A549 treated with AZD9567 at 1 μM for 4 hours (cell line): Measurements from ENCODE around the gene CFAP58. TPM values are rescaled to one million over a fixed set of nuclear protein-coding genes. Genes with fewer than 3 reads are reported as not detected.

ENCODE experiments used
- total RNA-seq: library from RNA; stranded (reverse); fragments of 200-300 nt; extraction: Qiagen RNA extraction; gene quantifications from 5 replicates; pipeline ENCODE4 v1.2.3, GENCODE V29; 2022; ENCODE audit not compliant: insufficient read depth

Gene CFAP58, protein sequence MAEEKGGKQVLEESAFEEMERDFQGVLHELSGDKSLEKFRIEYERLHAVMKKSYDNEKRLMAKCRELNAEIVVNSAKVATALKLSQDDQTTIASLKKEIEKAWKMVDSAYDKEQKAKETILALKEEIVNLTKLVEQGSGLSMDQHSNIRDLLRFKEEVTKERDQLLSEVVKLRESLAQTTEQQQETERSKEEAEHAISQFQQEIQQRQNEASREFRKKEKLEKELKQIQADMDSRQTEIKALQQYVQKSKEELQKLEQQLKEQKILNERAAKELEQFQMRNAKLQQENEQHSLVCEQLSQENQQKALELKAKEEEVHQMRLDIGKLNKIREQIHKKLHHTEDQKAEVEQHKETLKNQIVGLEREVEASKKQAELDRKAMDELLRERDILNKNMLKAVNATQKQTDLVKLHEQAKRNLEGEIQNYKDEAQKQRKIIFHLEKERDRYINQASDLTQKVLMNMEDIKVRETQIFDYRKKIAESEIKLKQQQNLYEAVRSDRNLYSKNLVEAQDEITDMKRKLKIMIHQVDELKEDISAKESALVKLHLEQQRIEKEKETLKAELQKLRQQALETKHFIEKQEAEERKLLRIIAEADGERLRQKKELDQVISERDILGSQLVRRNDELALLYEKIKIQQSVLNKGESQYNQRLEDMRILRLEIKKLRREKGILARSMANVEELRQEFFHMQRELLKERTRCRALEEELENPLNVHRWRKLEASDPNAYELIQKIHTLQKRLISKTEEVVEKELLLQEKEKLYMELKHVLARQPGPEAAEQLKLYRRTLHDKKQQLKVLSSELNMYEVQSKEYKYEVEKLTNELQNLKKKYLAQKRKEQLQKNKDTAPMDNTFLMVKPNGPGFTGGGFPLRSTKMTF
- total RNA-seq, result 0.10 to 0.33 TPM (median 0.12 TPM) in 4 of 5 replicates, not detected in the other

DNA sequence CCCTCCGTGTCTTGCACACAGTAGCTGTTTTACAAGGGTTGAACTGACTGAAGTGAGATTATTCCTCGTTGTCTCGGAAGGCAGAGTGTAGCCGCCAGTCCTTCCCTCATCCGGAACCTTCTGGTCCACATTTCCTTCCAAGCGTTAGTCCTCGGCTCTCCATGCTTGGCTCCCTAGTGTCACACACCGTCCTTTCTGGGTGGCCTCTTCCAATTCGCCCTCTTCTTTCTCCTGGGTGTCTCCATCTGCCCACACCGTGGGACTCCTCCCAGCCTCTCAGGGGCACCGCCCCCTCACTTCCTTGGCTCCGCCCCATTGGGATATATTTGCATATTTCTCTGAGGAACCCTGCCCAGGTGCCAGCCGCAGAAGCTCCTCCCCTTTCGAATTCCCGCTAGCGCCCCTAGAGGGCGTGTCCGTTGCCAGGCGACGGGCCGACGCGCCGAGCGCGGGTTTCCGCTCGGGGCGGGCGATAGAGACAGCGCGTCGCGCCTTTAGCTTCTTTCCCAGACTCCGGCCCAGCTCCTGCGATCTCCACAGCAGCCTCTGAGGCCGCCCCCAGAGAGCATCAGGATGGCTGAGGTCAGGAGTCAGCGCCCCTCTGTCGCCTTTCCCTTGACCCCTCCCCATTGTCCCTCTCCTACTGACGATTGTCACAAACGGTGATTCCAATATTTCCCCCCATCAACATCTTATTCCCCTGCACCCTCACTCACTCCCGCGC, at the start of gene CFAP58:
Gene CFAP58 (plus strand): TSS at position 509 of the 724 bp plus-strand sequence. CDS start 65 bp downstream, at position 574.

GRCh38 chr10:104337985-104338735, 15.5 kb upstream of the CFAP58 start, which contains the start of gene ITPRIP:
TSS of gene ITPRIP (minus strand) at chr10:104338465. CDS start at chr10:104316051, 22,414 bp downstream.

Other genes starting within 250 kb of the CFAP58 start
- gene SFR1, start 231.7 kb upstream of the CFAP58 start, total RNA-seq, result 10.7 to 21.1 TPM (median 12.7 TPM) in 5 replicates
- gene CFAP43, start 121.5 kb upstream of the CFAP58 start, total RNA-seq, result 0.22 to 0.34 TPM (median 0.24 TPM) in 4 of 5 replicates, not detected in the other
- gene GSTO1, start 98.9 kb upstream of the CFAP58 start, total RNA-seq, result 243 to 294 TPM (median 269 TPM) in 5 replicates
- 1.7 to 2.6 TPM (median 2.0 TPM) in 4 of 5 replicates, not detected in the other for gene GSTO2, start 84.6 kb upstream of the CFAP58 start, total RNA-seq
- 48.6 to 65.5 TPM (median 60.0 TPM) in 5 replicates for gene ITPRIP, start 15.4 kb upstream of the CFAP58 start, total RNA-seq